ENCODE measurements around the gene ANO2.

The ANO2 gene

GRCh38 chr12:5521456-5522325 is 423.4 kb downstream of the ANO2 start:
- no peak for DNase-seq (ENCODE audit: low read depth in 3 of 3, low spot score in 1 of 3)

- no peak for DNase-seq (ENCODE audit: low read depth in 3 of 3, low spot score in 1 of 3)
Observed at GRCh38 chr12:5520831-5521230, 424.2 kb downstream of the ANO2 start.

DNA sequence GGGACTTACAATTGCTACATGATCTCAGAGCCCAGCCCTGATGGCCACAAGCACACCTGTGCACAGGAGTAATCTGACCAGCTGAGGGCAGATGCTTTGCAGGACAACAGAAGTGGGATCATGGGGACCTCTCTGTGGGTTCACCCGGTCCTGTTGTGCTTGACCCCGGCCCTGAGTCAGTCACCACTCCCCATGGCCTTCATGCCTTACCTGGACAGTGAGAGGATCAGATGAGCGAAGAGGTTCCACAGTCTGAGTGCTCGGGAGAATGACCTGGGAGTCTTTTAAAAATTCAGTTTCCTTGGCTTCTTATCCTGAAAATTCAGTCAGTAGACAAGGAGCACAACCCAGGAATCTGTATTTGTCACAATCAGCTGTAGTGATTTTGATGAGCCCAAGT is 425.0 kb downstream of the ANO2 start:
- DNase-seq (ENCODE audit: low read depth in 3 of 3, low spot score in 1 of 3): no peak

DNA sequence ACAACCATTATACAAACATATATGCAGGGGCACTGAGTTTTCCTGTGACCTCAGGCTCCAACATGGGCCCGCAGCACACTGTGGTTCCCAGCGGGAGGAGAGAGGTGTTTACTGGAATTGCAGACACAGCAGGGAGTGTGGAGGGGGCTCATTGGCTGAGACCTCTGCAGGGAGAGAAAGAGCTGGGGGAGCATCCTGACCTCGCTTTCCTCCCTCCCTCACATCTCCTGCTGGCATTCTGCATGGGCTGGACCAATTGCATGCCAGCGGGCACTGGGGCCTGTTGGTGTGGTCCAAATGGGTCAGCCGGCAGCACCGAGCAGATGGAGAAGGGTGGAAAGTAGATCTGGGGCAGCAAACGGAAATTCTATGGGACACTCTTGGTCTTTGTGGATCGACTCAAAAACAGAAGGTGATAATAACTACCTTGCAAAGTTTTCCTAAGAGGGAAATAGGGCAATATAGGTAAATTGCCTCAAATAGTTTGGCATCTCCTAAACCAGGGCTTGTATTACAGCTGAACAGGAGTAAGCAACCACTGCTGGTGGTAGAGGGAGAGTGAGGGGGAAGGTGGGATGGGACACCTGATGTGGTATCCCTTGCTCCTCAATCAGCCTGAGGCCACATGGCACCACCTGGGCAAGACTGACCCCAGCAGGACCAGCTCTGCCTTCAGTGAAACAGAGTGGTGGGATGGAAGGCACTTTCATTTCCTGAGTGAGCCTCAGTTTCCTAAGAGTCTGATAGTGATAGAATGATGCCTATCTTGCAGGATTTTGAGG is 426.3 kb downstream of the ANO2 start:
- DNase-seq (ENCODE audit: low read depth in 3 of 3, low spot score in 1 of 3): no peak

GRCh38 chr12:5516371-5517241 is 428.5 kb downstream of the ANO2 start:
- no peak for DNase-seq (ENCODE audit: low read depth in 3 of 3, low spot score in 1 of 3)

- DNase-seq (ENCODE audit: low read depth in 3 of 3, low spot score in 1 of 3): no peak
Observed at GRCh38 chr12:5515458-5515857, 429.6 kb downstream of the ANO2 start.

DNA sequence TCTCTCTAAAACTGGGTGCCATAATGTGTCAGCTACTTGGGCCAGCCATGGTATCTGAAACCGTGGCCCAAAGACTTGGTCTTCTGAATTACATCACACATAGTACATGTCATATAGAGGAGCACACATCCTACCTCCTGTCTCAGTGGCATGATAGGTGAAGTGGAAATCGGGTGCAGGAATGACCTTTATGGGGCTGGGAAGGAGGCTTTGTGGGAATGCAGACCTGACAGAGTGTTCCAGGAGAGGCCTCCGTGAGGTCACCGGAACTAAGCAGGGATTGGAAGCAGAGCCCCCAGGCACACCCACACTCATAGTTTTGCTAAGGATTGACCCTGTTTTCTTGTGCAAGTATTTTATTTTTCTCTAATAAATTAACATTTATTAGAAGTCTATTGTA is 430.5 kb downstream of the ANO2 start:
- DNase-seq (ENCODE audit: low read depth in 3 of 3, low spot score in 1 of 3): no peak

GRCh38 chr12:5514016-5514415 is 431.0 kb downstream of the ANO2 start:
- DNase-seq (ENCODE audit: low read depth in 3 of 3, low spot score in 1 of 3): no peak

GRCh38 chr12:5513406-5513805 is 431.7 kb downstream of the ANO2 start:
- DNase-seq (ENCODE audit: low read depth in 3 of 3, low spot score in 1 of 3): no peak
